ENCODE results near the gene RTN4RL2. TPM values are rescaled to one million over a fixed set of nuclear protein-coding genes. Genes with fewer than 3 reads are reported as not detected.

The RTN4RL2 gene
- total RNA-seq, 1 experiment from 2014 or later: 15.5 TPM

DNA sequence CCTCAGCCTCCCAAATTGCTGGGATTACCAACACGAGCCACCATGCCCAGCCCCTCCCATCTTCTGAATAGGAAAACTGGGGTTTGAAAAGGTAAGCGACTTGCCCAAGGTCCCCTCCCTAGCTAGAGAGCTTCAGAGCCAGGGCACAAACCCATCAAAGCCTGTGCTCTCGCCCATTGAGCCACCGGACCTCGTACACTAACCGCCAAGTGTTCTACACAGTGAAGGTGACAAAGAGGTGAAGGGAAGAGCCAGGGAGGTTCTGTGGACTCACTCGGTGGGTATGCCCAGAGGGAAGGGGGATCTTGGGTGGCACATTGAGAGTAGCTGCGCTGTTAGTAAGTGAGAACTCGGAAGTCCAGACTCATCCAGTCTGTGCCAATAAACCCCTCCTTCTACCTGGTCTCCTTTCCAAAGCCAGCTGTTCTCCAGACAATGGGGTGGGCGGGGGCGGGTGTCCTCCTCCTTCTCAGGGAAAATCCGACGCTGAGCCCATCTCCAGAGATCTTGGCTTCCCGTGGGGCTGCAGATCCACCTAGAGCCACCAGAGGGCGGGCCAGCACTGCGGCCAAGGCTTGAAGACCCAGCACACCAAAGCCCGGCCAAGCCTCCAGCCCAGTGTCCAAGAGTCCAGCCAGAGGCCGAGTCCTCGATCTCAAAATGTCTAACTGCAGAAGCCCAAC is 3.2 kb upstream of the RTN4RL2 start (continued):
- TF ChIP-seq, protein P1, sequence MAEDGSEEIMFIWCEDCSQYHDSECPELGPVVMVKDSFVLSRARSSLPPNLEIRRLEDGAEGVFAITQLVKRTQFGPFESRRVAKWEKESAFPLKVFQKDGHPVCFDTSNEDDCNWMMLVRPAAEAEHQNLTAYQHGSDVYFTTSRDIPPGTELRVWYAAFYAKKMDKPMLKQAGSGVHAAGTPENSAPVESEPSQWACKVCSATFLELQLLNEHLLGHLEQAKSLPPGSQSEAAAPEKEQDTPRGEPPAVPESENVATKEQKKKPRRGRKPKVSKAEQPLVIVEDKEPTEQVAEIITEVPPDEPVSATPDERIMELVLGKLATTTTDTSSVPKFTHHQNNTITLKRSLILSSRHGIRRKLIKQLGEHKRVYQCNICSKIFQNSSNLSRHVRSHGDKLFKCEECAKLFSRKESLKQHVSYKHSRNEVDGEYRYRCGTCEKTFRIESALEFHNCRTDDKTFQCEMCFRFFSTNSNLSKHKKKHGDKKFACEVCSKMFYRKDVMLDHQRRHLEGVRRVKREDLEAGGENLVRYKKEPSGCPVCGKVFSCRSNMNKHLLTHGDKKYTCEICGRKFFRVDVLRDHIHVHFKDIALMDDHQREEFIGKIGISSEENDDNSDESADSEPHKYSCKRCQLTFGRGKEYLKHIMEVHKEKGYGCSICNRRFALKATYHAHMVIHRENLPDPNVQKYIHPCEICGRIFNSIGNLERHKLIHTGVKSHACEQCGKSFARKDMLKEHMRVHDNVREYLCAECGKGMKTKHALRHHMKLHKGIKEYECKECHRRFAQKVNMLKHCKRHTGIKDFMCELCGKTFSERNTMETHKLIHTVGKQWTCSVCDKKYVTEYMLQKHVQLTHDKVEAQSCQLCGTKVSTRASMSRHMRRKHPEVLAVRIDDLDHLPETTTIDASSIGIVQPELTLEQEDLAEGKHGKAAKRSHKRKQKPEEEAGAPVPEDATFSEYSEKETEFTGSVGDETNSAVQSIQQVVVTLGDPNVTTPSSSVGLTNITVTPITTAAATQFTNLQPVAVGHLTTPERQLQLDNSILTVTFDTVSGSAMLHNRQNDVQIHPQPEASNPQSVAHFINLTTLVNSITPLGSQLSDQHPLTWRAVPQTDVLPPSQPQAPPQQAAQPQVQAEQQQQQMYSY (CRISPR knock-in tag; IDR thresholded peaks at IDR 0.05): peak; percentile 48; the same call in 1 of the 2 replicates
- TF ChIP-seq, protein P2, sequence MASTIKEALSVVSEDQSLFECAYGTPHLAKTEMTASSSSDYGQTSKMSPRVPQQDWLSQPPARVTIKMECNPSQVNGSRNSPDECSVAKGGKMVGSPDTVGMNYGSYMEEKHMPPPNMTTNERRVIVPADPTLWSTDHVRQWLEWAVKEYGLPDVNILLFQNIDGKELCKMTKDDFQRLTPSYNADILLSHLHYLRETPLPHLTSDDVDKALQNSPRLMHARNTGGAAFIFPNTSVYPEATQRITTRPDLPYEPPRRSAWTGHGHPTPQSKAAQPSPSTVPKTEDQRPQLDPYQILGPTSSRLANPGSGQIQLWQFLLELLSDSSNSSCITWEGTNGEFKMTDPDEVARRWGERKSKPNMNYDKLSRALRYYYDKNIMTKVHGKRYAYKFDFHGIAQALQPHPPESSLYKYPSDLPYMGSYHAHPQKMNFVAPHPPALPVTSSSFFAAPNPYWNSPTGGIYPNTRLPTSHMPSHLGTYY (CRISPR knock-in tag; IDR thresholded peaks at IDR 0.05): no peak
- TF ChIP-seq TEAD1 (CRISPR knock-in tag; IDR thresholded peaks at IDR 0.05): no peak
- TF ChIP-seq CTCF (IDR thresholded peaks at IDR 0.05): peak; percentile 100
- TF ChIP-seq ZNF121 (CRISPR knock-in tag; IDR thresholded peaks at IDR 0.05): no peak
- TF ChIP-seq, protein P3, sequence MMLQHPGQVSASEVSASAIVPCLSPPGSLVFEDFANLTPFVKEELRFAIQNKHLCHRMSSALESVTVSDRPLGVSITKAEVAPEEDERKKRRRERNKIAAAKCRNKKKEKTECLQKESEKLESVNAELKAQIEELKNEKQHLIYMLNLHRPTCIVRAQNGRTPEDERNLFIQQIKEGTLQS (CRISPR knock-in tag; conservative IDR thresholded peaks at IDR 0.05): no peak
- TF ChIP-seq GRHL2 (CRISPR knock-in tag; IDR thresholded peaks at IDR 0.05; ENCODE audit: insufficient replicate concordance, severe bottlenecking): no peak
- no peak for TF ChIP-seq CREB1 (CRISPR knock-in tag; IDR thresholded peaks at IDR 0.05)
- no peak for TF ChIP-seq AFF4 (CRISPR knock-in tag; IDR thresholded peaks at IDR 0.05; ENCODE audit: borderline replicate concordance)
- TF ChIP-seq, protein P4, sequence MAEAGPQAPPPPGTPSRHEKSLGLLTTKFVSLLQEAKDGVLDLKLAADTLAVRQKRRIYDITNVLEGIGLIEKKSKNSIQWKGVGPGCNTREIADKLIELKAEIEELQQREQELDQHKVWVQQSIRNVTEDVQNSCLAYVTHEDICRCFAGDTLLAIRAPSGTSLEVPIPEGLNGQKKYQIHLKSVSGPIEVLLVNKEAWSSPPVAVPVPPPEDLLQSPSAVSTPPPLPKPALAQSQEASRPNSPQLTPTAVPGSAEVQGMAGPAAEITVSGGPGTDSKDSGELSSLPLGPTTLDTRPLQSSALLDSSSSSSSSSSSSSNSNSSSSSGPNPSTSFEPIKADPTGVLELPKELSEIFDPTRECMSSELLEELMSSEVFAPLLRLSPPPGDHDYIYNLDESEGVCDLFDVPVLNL (CRISPR knock-in tag; IDR thresholded peaks at IDR 0.05; ENCODE audit: borderline replicate concordance, low read depth): no peak

DNA sequence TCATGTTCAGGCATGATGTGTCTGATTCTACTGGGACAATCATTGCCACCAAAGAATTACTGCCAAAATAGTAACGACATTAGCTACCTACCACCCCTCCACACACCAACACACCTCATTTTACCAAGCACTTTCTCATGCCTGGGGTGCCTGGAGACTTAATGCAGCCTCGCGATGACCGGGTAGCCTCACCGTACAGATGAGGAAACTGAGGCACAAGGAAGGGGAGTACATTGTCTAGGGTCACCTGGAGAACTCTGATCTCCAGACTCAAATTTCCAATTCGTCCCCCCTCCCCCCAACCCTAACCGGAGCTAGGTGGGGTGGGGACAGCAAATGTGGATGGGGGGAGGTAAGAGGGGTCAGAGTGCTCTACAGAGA is 2.7 kb upstream of the RTN4RL2 start:
- Mint-ChIP-seq H3K4me1 (peaks cover 29% of the 10 kb centered on the region), H3K27ac (no peak overlapping the region), H3K27me3 (ENCODE audit: low read depth) (peaks cover 62% of the 10 kb centered on the region), H3K4me3 (peak overlapping the region; percentile 80), H3K9me3 (no peaks in the 10 kb centered on the region), H3K36me3 (no peaks in the 10 kb centered on the region)
- ChIA-PET CTCF (interaction anchor here (0.5 to 7.4 kb wide), 51 partner anchors 8 to 1066 kb away, joined by 3 to 260 read pairs (median 8); partner anchors contain the start of genes P2RX3, SLC43A1, SMTNL1 and TIMM10), POLR2A (interaction anchor here (0.6 to 2.7 kb wide), 11 partner anchors 16 to 1121 kb away, joined by 3 to 15 read pairs (median 4); no protein-coding TSS in a partner anchor)
- TF ChIP-seq, protein P3 (CRISPR knock-in tag; conservative IDR thresholded peaks at IDR 0.05): no peak
- TF ChIP-seq, protein P5, sequence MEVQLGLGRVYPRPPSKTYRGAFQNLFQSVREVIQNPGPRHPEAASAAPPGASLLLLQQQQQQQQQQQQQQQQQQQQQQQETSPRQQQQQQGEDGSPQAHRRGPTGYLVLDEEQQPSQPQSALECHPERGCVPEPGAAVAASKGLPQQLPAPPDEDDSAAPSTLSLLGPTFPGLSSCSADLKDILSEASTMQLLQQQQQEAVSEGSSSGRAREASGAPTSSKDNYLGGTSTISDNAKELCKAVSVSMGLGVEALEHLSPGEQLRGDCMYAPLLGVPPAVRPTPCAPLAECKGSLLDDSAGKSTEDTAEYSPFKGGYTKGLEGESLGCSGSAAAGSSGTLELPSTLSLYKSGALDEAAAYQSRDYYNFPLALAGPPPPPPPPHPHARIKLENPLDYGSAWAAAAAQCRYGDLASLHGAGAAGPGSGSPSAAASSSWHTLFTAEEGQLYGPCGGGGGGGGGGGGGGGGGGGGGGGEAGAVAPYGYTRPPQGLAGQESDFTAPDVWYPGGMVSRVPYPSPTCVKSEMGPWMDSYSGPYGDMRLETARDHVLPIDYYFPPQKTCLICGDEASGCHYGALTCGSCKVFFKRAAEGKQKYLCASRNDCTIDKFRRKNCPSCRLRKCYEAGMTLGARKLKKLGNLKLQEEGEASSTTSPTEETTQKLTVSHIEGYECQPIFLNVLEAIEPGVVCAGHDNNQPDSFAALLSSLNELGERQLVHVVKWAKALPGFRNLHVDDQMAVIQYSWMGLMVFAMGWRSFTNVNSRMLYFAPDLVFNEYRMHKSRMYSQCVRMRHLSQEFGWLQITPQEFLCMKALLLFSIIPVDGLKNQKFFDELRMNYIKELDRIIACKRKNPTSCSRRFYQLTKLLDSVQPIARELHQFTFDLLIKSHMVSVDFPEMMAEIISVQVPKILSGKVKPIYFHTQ (CRISPR knock-in tag; IDR thresholded peaks at IDR 0.05): no peak
- TF ChIP-seq FOXJ3 (CRISPR knock-in tag; IDR thresholded peaks at IDR 0.05; ENCODE audit: borderline replicate concordance): no peak
- peak; percentile 1; the same call in 1 of the 2 replicates for ATAC-seq
- DNase-seq (ENCODE audit: low spot score): no peak

All from WTC11 (cell line).